HepG2 (cell line): ENCODE results near the gene POU2F1. TPM values are rescaled to one million over a fixed set of nuclear protein-coding genes. Genes with fewer than 3 reads are reported as not detected.
A peak's percentile ranks its signal among the peaks of the same experiment; 100 is the strongest.

Experiments
- ARID2 ChIP-seq: sonication (generic); formaldehyde crosslinking; IDR thresholded peaks from 2 replicates; pipeline ENCODE4 v1.8.1; 2022; ENCODE audit warnings: mild to moderate bottlenecking, missing genetic modification reagents, borderline replicate concordance
- ARID5B ChIP-seq: IDR thresholded peaks from 2 replicates; pipeline ENCODE4 v1.4.0; 2020; ENCODE audit warnings: mild to moderate bottlenecking, missing genetic modification reagents
- ARNT2 ChIP-seq: sonication (generic); formaldehyde crosslinking; IDR thresholded peaks from 2 replicates; pipeline ENCODE4 v1.8.0; 2022; ENCODE audit warnings: mild to moderate bottlenecking, low read depth, missing genetic modification reagents, moderate library complexity
- BRD4 ChIP-seq: sonication (generic); formaldehyde crosslinking; IDR thresholded peaks from 2 replicates; pipeline ENCODE4 v1.4.0; 2020; ENCODE audit warnings: missing genetic modification reagents
- CCAR2 ChIP-seq: fragments of 200-400 bp; formaldehyde crosslinking; optimal IDR thresholded peaks from 2 replicates; pipeline ENCODE3; 2018; ENCODE audit warnings: low read depth, mild to moderate bottlenecking, low read length, moderate library complexity
- DMTF1 ChIP-seq: sonication (generic); formaldehyde crosslinking; IDR thresholded peaks from 2 replicates; pipeline ENCODE4 v1.4.0; 2020; ENCODE audit warnings: mild to moderate bottlenecking, missing genetic modification reagents
- ETV6 ChIP-seq: sonication (generic); formaldehyde crosslinking; conservative IDR thresholded peaks from 2 replicates; pipeline ENCODE4 v1.4.0; 2020; ENCODE audit warnings: missing genetic modification reagents
- EZH2 ChIP-seq: conservative IDR thresholded peaks from 2 replicates; pipeline ENCODE4 v1.6.1; 2012; ENCODE audit warnings: mild to moderate bottlenecking, low read depth, low read length, moderate library complexity
- GTF3A ChIP-seq: sonication (generic); formaldehyde crosslinking; conservative IDR thresholded peaks from 2 replicates; pipeline ENCODE4 v1.4.0; 2020; ENCODE audit warnings: mild to moderate bottlenecking, missing genetic modification reagents
- HNRNPUL1 ChIP-seq: fragments of 200-400 bp; formaldehyde crosslinking; IDR thresholded peaks from 2 replicates; pipeline ENCODE4 v1.6.1; 2017; ENCODE audit warnings: low read depth, mild to moderate bottlenecking, low read length, moderate library complexity
- MTA1 ChIP-seq: sonication (generic); formaldehyde crosslinking; IDR thresholded peaks from 2 replicates; pipeline ENCODE4 v1.4.0; 2020; ENCODE audit warnings: missing genetic modification reagents, mild to moderate bottlenecking, borderline replicate concordance
- NCOA2 ChIP-seq: sonication (generic); formaldehyde crosslinking; IDR thresholded peaks from 2 replicates; pipeline ENCODE4 v1.8.0; 2022; ENCODE audit warnings: inconsistent platforms
- POLR2A ChIP-seq, 2 experiments: IDR thresholded peaks; 2 replicates each; pipeline ENCODE4 v1.6.1; 2011; ENCODE audit warnings: low read depth in 2 of 2, low read length in 2 of 2, mild to moderate bottlenecking in 1 of 2, moderate library complexity in 1 of 2; ENCODE audit not compliant: insufficient read depth in 1 of 2
- SALL1 ChIP-seq: sonication (generic); formaldehyde crosslinking; IDR thresholded peaks from 2 replicates; pipeline ENCODE4 v1.8.0; 2022; ENCODE audit warnings: mild to moderate bottlenecking, missing genetic modification reagents
- SRY ChIP-seq: sonication (generic); formaldehyde crosslinking; IDR thresholded peaks from 2 replicates; pipeline ENCODE4 v1.8.0; 2022; ENCODE audit warnings: mild to moderate bottlenecking, missing genetic modification reagents
- TRIM22 ChIP-seq: fragments of 450-650 bp; IDR thresholded peaks from 2 replicates; pipeline ENCODE4 v1.6.1; 2017
- ZBTB1 ChIP-seq: sonication (generic); formaldehyde crosslinking; IDR thresholded peaks from 2 replicates; pipeline ENCODE4 v1.4.0; 2020; ENCODE audit warnings: missing genetic modification reagents, borderline replicate concordance
- ZIK1 ChIP-seq: sonication (generic); formaldehyde crosslinking; IDR thresholded peaks from 2 replicates; pipeline ENCODE4 v1.5.0; 2020; ENCODE audit warnings: mild to moderate bottlenecking, low read depth, missing genetic modification reagents, borderline replicate concordance
- ZNF251 ChIP-seq: sonication (generic); formaldehyde crosslinking; IDR thresholded peaks from 2 replicates; pipeline ENCODE4 v1.9.0; 2021; ENCODE audit warnings: mild to moderate bottlenecking, missing genetic modification reagents
- ZNF614 ChIP-seq: IDR thresholded peaks from 2 replicates; pipeline ENCODE4 v1.6.1; 2018; ENCODE audit warnings: missing biosample characterization, missing genetic modification reagents, inconsistent platforms, borderline replicate concordance
- ZNF660 ChIP-seq: sonication (generic); formaldehyde crosslinking; IDR thresholded peaks from 2 replicates; pipeline ENCODE4 v1.5.1; 2020; ENCODE audit warnings: mild to moderate bottlenecking, low read depth, missing genetic modification reagents, borderline replicate concordance
- ZNF749 ChIP-seq: sonication (generic); formaldehyde crosslinking; IDR thresholded peaks from 2 replicates; pipeline ENCODE4 v1.8.0; 2022; ENCODE audit warnings: mild to moderate bottlenecking, missing genetic modification reagents, moderate library complexity, borderline replicate concordance
- ZNF841 ChIP-seq: sonication (generic); formaldehyde crosslinking; IDR thresholded peaks from 2 replicates; pipeline ENCODE4 v1.8.1; 2023; ENCODE audit warnings: missing genetic modification reagents, borderline replicate concordance
- ZNF879 ChIP-seq: sonication (generic); formaldehyde crosslinking; IDR thresholded peaks from 2 replicates; pipeline ENCODE4 v1.8.1; 2023; ENCODE audit warnings: missing genetic modification reagents
- ZSCAN12 ChIP-seq: sonication (generic); formaldehyde crosslinking; IDR thresholded peaks from 2 replicates; pipeline ENCODE4 v1.9.0; 2021; ENCODE audit warnings: mild to moderate bottlenecking, missing genetic modification reagents
- polyA plus RNA-seq, 8 experiments: library from polyadenylated mRNA; depleted of rRNA in 3 of 8; stranded (reverse) in 7 of 8; unstranded in 1 of 8; fragments of >200 nt; fragmentation: Illumina TruSeq in 4 of 8; extraction: Trizol in 4 of 8; gene quantifications; 2 replicates each; pipeline versions ENCODE4 v1.2.1 to v1.2.3, GENCODE V29; 2011 to 2016; ENCODE audit warnings: low read depth in 4 of 8, missing spikeins in 1 of 8, mixed read lengths in 1 of 8; ENCODE audit not compliant: insufficient read depth in 1 of 8
- total RNA-seq, 5 experiments: library from RNA; depleted of rRNA; stranded (reverse); fragments of >200 nt; fragmentation: Illumina TruSeq; extraction: Trizol; gene quantifications; 2 replicates each; pipeline ENCODE4 v1.2.3, GENCODE V29; 2016; ENCODE audit warnings: low read depth in 1 of 5

POU2F1 gene
- total and polyA plus RNA-seq, 2 of the 13 experiments (the other 11 are each of a cell fraction or from before 2014, with no cell fraction given) = 10.2 to 13.0 TPM

GRCh38 chr1:167439301-167439988 lies 218.8 kb downstream of the POU2F1 start (continued):
- TF ChIP-seq ZNF614 (CRISPR knock-in tag) (no peak), ZNF749 (CRISPR knock-in tag) (no peak), ZSCAN12 (no peak), SALL1 (CRISPR knock-in tag) (peak; percentile 51; the same call in 1 of the 2 replicates), SRY (CRISPR knock-in tag) (no peak), ZNF841 (CRISPR knock-in tag) (0 out of 2 replicates have a peak, but pooled peaks have one; percentile 40), ZNF879 (no peak), CCAR2 (no peak), GTF3A (CRISPR knock-in tag) (no peak), ARID5B (CRISPR knock-in tag) (no peak), POLR2A (IDR thresholded peaks at IDR 0.05; ENCODE audit: insufficient read depth in 1 of 2, low read depth in 2 of 2, low read length in 2 of 2) (no peak), ARNT2 (no peak), TRIM22 (no peak), ETV6 (no peak), HNRNPUL1 (no peak), ZIK1 (CRISPR knock-in tag) (no peak), MTA1 (CRISPR knock-in tag) (no peak), EZH2 (no peak), NCOA2 (CRISPR knock-in tag) (no peak), ARID2 (no peak), ZBTB1 (CRISPR knock-in tag) (no peak), ZNF660 (CRISPR knock-in tag) (no peak), BRD4 (CRISPR knock-in tag) (no peak), ZNF251 (no peak), DMTF1 (CRISPR knock-in tag) (no peak)
